Endometrium (tissue), 2 donors: ENCODE data around the gene SPIRE2.
"Not testable (repeated sequence)": the region's sequence is repeated elsewhere in the genome, so short reads cannot be mapped to it uniquely, and the experiment has no call there.

Experiments
- FAIRE-seq: peaks from 2 replicates; lab custom pipeline; 2012; peaks lifted over from hg19 to GRCh38; lab: Jason Lieb, UNC
- donor health status: control.
- donor health status: control.

Gene SPIRE2

GRCh38 chr16:89808475-89808874 is 19.8 kb upstream of the SPIRE2 start:
- no peak for FAIRE-seq

- no peak for FAIRE-seq
Observed at GRCh38 chr16:89811321-89811720, 17.0 kb upstream of the SPIRE2 start.

DNA sequence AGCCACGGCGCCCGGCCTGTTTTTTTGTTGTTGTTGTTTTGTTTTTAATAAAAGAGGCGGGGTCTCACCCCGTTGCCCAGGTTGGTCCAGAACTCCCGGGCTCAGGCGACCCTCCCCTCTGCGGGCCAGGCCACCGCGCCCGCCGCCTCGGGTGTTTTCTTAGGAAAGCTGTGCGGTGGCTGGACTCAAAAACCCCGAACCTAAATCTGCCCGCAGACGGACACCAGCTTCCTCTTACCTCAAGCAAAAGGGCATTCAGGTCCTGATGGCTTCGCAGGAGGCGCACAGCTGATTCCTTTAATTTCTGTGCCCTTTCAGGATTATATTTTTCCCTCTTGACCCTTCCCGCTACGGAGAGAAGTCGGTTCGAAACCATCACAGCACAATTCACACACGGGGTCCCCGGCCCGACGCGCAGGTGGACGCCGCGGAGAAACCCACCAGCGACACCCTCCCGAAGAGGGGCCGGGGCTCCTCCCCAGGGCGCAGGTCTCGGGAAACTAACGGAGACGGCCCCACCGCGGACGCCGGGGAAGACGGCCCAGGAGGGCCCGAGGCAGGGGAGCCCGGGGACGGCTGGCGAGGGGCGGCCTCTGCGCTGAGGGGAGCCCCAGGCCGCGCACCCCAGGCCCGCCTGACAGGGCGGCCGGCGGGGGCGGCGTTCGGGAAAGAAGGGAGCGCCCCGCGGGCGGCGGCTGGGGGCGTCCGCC is 12.5 kb upstream of the SPIRE2 start:
- no peak for FAIRE-seq

DNA sequence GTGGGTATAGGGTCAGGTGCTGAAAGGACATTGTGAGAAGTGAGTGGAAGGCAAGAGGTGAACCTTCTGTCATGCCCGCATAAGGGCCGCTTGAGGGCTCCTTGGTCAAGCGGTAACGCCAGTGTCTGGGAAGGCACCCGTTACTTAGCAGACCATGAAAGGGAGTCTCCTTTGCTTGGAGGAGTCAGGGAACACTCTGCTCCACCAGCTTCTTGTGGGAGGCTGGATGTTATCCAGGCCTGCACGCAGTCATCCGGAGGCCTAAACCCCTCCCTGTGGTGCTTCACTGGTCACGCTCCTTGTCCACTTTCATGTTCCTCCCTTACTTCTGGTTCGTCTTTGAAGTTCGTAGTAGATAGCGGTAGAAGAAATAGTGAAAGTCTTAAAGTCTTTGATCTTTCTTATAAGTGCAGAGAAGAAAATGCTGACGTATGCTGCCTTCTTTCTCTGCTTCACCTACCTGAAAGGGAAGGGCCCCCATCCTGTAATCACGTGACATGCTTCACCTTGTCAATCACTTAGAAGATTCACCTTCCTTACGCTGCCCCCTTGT is 9.3 kb upstream of the SPIRE2 start:
- FAIRE-seq, result not testable (repeated sequence)

DNA sequence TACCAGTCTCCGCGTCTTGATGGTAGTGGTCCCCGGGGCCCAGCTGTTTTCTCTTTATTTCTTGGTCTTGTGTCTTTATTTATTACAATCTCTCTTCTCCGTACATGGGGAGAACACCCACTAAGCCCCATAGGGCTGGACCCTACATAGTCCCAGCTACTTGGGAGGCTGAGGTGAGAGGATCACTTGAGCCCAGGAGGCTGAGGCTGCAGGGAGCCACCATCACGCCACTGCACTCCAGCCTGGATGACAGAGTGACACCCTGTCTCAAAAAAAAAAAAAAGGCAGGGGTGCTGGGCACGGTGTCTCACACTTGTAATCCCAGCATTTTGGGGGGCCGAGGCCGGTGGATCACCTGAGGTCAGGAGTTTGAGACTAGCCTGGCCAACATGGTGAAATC is 8.8 kb upstream of the SPIRE2 start:
- FAIRE-seq, result not testable (repeated sequence)

- no peak for FAIRE-seq
Observed at GRCh38 chr16:89821438-89822187, 6.7 kb upstream of the SPIRE2 start.

- FAIRE-seq, result no peak
Observed at GRCh38 chr16:89822188-89823086, 5.8 kb upstream of the SPIRE2 start.

- FAIRE-seq, result no peak
Observed at GRCh38 chr16:89823087-89823823, 5.0 kb upstream of the SPIRE2 start.

DNA sequence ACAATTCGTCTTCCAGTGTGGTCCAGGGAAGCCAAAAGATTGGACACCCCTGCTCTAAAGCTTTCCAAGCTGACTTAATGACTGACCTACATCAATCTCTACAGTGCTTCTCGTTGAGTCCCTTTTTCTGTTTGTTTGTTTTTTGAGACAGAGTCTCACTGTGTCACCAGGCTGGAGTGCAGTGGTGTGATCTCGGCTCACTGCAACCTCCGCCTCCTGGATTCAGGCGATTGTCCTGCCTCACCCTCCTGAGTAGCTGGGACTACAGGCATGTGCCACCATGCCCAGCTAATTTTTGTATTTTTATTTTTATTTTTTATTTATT is 4.5 kb upstream of the SPIRE2 start:
- not testable (repeated sequence) for FAIRE-seq

DNA sequence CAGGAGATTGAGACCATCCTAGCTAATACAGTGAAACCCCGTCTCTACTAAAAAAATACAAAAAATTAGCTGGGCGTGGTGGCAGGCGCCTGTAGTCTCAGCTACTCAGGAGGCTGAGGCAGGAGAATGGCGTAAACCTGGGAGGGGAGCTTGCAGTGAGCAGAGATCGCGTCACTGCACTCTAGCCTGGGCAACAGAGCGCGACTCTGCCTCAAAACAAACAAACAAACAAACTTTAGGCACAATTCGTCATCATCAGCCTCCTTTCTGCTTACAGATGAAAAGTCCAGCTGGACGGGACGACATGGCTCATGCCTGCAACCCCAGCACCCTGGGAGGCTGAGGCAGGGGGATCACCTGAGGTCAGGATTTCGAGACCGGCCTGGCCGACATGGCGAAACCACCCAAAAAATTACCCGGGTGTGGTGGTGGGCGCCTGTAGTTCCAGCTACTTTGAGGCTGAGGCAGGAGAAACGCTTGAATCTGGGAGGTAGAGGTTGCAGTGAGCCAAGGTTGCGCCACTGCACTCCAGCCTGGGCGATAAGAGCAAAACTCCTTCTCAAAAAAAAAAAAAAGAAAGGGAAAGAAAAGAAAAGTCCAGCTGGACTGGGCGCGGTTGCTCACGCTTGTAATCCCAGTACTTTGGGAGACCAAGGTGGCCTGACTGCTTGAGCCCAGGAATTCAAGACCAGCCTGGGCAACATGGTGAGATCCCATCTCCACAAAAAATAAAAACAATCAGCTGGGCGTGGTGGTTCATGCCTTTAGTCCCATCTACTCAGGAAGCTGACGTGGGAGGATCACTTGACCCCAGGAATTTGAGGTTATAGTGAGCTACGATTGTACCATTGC is 1.5 kb upstream of the SPIRE2 start:
- no peak for FAIRE-seq

DNA sequence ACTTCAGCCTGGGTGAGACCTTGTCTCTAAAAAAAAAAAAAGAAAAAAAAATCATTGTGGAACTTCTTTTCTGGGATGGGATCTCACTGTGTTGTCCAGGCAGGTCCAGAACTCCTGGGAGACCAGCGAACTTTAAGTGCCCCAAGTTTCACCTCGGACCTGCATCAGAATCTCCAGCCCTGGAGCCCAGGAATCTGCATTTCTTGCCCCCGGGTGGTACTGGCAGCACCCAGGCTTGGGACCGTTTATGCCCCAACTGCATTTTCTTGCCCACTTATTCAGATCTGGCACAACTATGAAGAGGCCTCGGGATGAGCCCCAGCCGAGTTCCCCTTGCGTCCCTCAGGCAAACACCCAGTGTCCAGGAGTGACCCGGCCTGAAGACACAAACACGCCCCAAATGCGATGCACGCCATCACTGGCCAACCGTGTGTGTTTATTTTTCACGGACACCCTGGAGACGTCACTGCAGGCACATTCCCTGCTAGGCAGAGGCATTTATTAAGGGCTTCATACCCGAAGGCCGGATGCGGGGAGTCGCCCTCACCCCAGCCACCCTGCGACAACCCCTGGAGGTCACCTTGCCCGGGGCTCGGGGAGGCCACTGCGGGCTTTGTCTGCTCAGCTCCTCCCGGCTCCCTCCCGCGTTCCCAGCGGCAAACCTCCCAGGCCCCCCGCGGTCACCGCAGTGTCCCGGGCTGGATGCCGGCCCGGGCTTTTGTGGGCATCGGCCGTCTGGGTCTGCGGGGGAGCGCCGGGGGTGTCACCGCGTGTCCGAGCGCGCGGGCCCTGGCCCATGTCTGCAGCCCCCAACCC is 684 bp upstream of the SPIRE2 start:
- FAIRE-seq, result no peak

GRCh38 chr16:89828870-89829629 is 775 bp downstream of the SPIRE2 start:
- no peak for FAIRE-seq

GRCh38 chr16:89829630-89830437 is 1.6 kb downstream of the SPIRE2 start:
- no peak for FAIRE-seq

- FAIRE-seq, result no peak
Observed at GRCh38 chr16:89831810-89832328, 3.6 kb downstream of the SPIRE2 start.

DNA sequence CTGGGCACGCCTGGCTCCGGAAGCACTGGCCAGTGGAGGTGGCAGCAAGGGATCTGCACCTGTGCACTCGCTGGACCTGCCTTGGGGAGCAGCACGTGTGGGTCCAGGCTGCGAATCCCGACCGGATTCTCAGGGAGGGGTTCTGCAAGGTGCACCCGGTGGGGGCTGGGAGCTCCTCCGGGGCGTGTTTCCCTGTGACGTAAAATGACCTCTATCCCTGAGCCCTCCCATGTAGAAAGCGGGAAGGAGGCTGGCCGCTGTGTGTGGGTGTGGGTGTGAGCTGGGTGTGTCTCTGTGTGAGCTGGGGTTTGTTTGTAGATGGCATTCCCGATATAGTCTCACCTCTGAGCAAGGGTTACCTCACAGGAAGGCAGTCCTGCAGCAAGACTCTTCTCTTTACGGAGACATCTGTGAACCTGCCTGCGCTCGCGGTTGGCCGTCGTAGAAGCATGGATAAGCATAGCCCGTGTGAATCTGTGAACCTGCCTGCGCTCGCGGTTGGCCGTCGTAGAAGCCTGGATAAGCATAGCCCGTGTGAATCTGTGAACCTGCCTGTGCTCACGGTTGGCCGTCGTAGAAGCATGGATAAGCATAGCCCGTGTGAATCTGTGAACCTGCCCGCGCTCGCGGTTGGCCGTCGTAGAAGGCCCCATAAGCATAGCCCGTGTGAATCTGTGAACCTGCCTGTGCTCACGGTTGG is 5.5 kb downstream of the SPIRE2 start:
- FAIRE-seq, result not testable (repeated sequence)

DNA sequence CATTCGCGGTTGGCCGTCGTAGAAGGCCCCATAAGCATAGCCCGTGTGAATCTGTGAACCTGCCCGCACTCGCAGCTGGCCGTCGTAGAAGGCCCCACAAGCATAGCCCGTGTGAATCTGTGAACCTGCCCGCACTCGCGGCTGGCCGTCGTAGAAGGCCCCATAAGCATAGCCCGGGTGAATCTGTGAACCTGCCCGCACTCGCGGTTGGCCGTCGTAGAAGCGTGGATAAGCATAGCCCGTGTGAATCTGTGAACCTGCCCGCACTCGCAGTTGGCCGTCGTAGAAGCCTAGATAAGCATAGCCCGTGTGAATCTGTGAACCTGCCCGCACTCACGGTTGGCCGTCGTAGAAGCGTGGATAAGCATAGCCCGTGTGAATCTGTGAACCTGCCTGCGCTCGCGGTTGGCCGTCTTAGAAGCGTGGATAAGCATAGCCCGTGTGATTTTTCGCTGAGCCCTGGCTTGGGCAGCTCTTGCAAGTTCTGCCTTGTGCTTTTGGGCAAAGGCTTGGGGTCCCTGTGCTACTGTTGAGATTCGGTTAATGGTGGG is 6.6 kb downstream of the SPIRE2 start:
- not testable (repeated sequence) for FAIRE-seq

GRCh38 chr16:89836484-89836883 is 8.2 kb downstream of the SPIRE2 start:
- not testable (repeated sequence) for FAIRE-seq
